ENCODE results near the gene OPN3. TPM values are rescaled to one million over a fixed set of nuclear protein-coding genes. Genes with fewer than 3 reads are reported as not detected.

The OPN3 gene
- total RNA-seq, 1 donor = 5.1 TPM

- H4K20me1 ChIP-seq (ENCODE audit: insufficient read depth, low read length) = no peaks in the 10 kb centered on the region
- no peaks in the 10 kb centered on the region for H3K36me3 ChIP-seq (ENCODE audit: insufficient read depth, low read length)
- no peak overlapping the region for H3K27ac ChIP-seq (ENCODE audit: low read depth, low read length)
- H3K4me1 ChIP-seq (ENCODE audit: insufficient read depth, low read length) = peaks cover 3% of the 10 kb centered on the region
- no peak for TF ChIP-seq CTCF (IDR thresholded peaks at IDR 0.05; ENCODE audit: extremely low read depth, low read depth, low read length)
- H3K4me3 ChIP-seq (ENCODE audit: insufficient read depth, low read length) = no peak overlapping the region
- no peaks in the 10 kb centered on the region for H3K9me3 ChIP-seq (ENCODE audit: low read depth, low read length)
- H3K27me3 ChIP-seq (ENCODE audit: insufficient read depth, low read length) = no peaks in the 10 kb centered on the region
- no peak overlapping the region for H3K4me2 ChIP-seq (ENCODE audit: insufficient read depth, low read length)
- H3K79me2 ChIP-seq (ENCODE audit: insufficient read depth, low read length) = no peaks in the 10 kb centered on the region
- H2AFZ ChIP-seq (ENCODE audit: low read length) = no peak overlapping the region
- DNase-seq (ENCODE audit: insufficient read length, low spot score, missing footprints) = no peak
These were observed 6.0 kb upstream of the OPN3 start for GRCh38 chr1:241646201-241646600.

- Histone ChIP-seq H3K36me3 (ENCODE audit: insufficient read depth, low read length) (no peaks in the 10 kb centered on the region), H2AFZ (ENCODE audit: low read length) (no peak overlapping the region), H3K27ac (ENCODE audit: low read depth, low read length) (no peak overlapping the region), H3K27me3 (ENCODE audit: insufficient read depth, low read length) (no peaks in the 10 kb centered on the region), H3K4me2 (ENCODE audit: insufficient read depth, low read length) (no peak overlapping the region), H3K4me1 (ENCODE audit: insufficient read depth, low read length) (peaks cover 3% of the 10 kb centered on the region), H3K4me3 (ENCODE audit: insufficient read depth, low read length) (no peak overlapping the region), H4K20me1 (ENCODE audit: insufficient read depth, low read length) (no peaks in the 10 kb centered on the region), H3K79me2 (ENCODE audit: insufficient read depth, low read length) (no peaks in the 10 kb centered on the region), H3K9me3 (ENCODE audit: low read depth, low read length) (no peaks in the 10 kb centered on the region)
- no peak for TF ChIP-seq CTCF (IDR thresholded peaks at IDR 0.05; ENCODE audit: extremely low read depth, low read depth, low read length)
- no peak for DNase-seq (ENCODE audit: insufficient read length, low spot score, missing footprints)
These were observed 5.0 kb upstream of the OPN3 start for GRCh38 chr1:241645199-241645598.

- Histone ChIP-seq H3K79me2 (ENCODE audit: insufficient read depth, low read length) (no peaks in the 10 kb centered on the region), H4K20me1 (ENCODE audit: insufficient read depth, low read length) (no peaks in the 10 kb centered on the region), H3K4me3 (ENCODE audit: insufficient read depth, low read length) (no peak overlapping the region), H3K27ac (ENCODE audit: low read depth, low read length) (no peak overlapping the region), H3K4me1 (ENCODE audit: insufficient read depth, low read length) (peaks cover 3% of the 10 kb centered on the region), H3K4me2 (ENCODE audit: insufficient read depth, low read length) (no peak overlapping the region), H3K36me3 (ENCODE audit: insufficient read depth, low read length) (no peaks in the 10 kb centered on the region), H3K9me3 (ENCODE audit: low read depth, low read length) (no peaks in the 10 kb centered on the region), H2AFZ (ENCODE audit: low read length) (no peak overlapping the region), H3K27me3 (ENCODE audit: insufficient read depth, low read length) (no peaks in the 10 kb centered on the region)
- no peak for TF ChIP-seq CTCF (IDR thresholded peaks at IDR 0.05; ENCODE audit: extremely low read depth, low read depth, low read length)
- no peak for DNase-seq (ENCODE audit: insufficient read length, low spot score, missing footprints)
These were observed 4.1 kb upstream of the OPN3 start for GRCh38 chr1:241644259-241644658.

- DNase-seq (ENCODE audit: insufficient read length, low spot score, missing footprints) = no peak
- Histone ChIP-seq H3K4me3 (ENCODE audit: insufficient read depth, low read length) (no peak overlapping the region), H3K36me3 (ENCODE audit: insufficient read depth, low read length) (no peaks in the 10 kb centered on the region), H3K4me1 (ENCODE audit: insufficient read depth, low read length) (peaks cover 3% of the 10 kb centered on the region), H4K20me1 (ENCODE audit: insufficient read depth, low read length) (no peaks in the 10 kb centered on the region), H2AFZ (ENCODE audit: low read length) (no peak overlapping the region), H3K27ac (ENCODE audit: low read depth, low read length) (no peak overlapping the region), H3K9me3 (ENCODE audit: low read depth, low read length) (no peaks in the 10 kb centered on the region), H3K79me2 (ENCODE audit: insufficient read depth, low read length) (peaks cover 8% of the 10 kb centered on the region), H3K27me3 (ENCODE audit: insufficient read depth, low read length) (no peaks in the 10 kb centered on the region), H3K4me2 (ENCODE audit: insufficient read depth, low read length) (no peak overlapping the region)
- TF ChIP-seq CTCF (IDR thresholded peaks at IDR 0.05; ENCODE audit: extremely low read depth, low read depth, low read length) = no peak
These were observed 2.4 kb upstream of the OPN3 start for GRCh38 chr1:241642593-241642944.

Measured in osteoblast (primary cell).